Measurements from ENCODE around the gene DHRS9.

The DHRS9 gene

DNA sequence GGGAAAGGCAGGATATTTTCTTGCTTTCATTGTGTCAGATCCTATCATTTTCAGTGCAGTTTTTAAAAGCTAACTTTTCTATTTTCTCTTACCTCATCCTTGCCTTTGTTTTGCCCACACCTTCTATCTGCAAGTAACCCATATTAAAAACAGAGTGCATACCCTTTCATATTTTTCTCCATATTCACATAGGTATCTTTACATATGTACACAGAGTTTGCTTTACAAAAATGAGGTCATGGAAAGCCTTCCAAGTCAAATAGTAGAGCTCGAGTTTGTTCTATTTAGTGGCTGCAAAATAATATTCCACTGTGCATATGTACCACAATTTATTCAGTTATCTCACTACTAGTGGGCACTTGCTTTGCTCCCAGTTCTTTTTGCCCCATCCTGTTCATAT is 3.9 kb upstream of the DHRS9 start:
- in situ Hi-C loops (cut with MboI; ENCODE audit: low sequenced_read_pairs), result no loop called here

DNA sequence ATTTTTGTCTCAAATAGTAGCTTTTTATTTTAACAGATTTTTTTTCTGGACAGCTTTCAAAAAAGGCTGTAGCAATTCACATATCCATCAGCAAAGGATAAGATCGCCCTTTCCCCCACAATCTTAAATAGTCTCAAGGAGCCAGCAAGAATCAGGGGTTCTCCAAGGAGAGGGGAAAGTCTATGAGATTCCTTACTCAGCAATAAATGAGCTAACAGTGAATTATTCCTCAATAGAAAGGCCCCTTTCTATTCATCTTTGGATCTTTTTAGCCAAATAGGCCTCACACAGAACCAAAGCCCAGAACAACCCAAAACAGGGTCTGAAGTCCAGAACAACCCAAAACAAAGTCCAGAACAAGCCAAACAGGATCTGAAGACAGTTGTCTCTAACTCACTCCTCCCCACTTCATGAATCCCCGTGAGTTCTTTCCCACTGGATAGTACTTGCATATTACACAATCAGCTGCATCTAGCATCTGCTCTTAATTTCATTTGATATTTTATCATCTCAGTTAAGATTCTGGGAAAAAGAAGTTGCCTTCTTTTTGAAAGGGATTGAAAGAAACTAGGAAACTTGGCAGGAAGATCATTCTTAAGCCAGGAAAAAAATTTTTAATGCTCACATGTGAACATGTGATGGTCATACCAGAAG is 3.4 kb upstream of the DHRS9 start:
- in situ Hi-C loops (cut with MboI; ENCODE audit: low sequenced_read_pairs), result no loop called here

DNA sequence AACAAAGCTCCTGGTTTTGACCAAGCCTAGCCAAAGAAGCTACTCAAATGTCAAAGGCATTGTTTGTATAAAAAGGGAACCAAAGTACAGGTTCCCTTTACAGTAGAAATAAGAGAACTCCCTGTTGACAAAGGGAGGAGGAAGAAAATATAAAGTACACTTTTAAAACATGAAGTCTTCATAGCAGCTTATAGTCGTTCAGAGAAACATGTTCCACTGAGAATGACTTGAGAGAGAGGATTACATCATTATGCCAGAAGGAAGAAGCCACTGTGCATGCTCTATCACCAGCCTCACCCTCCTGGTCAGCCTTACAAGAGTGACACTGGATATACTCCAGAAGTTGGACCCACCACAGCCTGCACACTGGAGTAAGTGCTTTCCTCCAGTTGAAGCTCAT is 2.5 kb upstream of the DHRS9 start:
- in situ Hi-C loops (cut with MboI; ENCODE audit: low sequenced_read_pairs), result no loop called here

DNA sequence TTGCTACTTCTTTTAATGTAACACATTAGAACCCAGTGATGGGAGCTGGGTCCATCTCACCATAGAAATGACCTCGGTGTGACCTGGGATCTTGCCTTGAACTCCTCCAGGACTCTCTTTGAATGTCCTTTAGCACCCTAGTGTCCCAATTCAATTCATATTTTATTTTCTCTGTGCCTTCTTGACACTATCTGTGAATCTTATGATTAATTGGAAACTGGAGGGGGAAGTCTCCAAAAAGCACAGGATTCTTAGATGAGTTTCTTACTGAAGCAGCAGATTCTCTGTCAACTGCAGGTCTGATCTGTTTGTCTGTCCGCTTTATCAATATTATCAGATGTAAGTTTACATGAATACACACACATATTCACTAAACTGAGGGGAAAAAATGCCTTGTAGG is 470 bp downstream of the DHRS9 start:
- in situ Hi-C loops (cut with MboI; ENCODE audit: low sequenced_read_pairs), result no loop called here

DNA sequence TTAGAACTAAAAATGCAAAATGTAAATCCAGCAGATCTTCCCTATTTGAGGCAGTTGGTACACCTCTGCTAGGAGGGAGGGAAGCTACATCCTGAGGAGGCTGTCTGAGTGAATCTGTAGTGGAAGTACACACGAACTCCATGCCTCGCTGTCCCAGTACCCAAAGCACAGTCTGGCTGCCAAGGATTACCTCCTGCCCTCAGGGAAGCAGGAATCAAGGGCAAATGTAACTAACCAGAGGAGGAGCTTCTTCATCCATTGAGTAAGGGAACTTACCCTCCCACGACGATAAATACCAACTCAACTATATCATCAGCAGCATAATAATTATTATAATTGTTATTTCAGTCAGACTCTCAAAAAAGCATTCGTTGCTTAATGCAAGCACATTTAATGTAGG is 2.1 kb downstream of the DHRS9 start:
- in situ Hi-C loops (cut with MboI; ENCODE audit: low sequenced_read_pairs), result no loop called here

DNA sequence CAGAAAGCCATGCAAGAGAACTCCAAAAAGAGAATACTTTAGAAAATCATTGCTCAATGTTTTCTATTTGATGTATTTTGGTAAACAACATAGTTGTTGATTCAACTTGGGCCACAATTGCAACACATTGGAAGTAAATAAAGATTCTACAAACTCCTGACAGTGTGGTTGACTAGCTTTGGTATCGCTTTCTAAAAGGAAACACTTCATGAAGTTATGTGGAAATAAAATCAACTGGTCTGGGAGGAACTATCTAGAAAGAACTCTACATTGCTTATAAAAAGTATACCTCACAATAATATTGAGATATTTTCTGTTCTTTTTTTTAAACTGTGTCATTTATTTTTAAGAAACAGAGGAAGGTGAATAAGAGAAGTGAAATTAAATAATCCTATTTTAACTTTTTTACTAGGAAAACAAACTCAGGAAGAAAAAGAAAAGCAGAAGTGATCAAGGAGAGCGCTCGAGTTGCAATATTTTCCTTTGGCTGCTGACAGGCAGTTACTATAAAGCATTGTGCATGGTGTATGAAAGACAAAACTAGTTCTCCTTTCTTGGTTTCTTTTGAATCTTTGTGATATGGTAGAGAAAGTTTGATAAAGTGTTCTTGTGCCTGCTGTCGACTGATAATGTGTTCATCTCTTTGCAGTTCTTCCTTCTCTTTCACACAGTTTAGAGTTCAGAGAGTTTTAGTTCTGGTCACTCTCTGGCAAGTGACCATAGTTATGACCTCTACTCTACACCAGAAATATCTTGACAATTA is 3.0 kb downstream of the DHRS9 start:
- in situ Hi-C loops (cut with MboI; ENCODE audit: low sequenced_read_pairs), result no loop called here

DNA sequence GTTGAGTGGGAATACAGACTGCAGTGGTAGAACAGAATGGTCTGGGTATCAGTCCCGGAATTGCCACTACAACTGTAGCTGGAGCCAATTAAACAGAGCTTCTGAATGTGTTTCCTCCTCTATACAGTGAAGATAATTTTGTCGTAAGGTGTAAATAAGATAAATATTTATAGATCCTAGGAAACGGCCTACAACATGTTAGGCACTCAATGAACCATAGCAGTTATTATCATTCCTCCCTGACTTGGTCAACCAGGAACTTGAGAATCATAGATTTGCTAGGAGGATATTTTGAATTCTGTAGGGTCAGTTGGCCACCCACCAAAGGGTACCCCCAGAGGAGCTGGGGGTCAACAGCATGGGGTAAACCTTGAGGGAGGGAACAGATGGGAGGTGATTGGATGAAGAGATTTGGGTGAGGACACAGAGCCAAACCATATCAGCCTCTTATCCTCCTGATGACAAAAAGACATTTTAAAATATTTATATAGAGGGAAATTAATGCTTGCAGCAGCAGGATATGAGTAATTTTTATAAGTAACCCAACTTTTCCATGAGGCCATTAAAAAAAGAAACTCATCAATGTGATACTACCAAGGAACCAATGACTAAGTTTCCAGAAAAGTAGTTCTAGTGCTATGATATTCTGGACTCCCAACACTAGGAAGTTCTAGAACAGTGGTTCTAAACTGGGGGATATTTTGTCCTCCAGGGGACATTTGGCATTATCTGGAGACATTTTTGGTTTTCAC is 4.0 kb downstream of the DHRS9 start:
- in situ Hi-C loops (cut with MboI; ENCODE audit: low sequenced_read_pairs), result no loop called here

DNA sequence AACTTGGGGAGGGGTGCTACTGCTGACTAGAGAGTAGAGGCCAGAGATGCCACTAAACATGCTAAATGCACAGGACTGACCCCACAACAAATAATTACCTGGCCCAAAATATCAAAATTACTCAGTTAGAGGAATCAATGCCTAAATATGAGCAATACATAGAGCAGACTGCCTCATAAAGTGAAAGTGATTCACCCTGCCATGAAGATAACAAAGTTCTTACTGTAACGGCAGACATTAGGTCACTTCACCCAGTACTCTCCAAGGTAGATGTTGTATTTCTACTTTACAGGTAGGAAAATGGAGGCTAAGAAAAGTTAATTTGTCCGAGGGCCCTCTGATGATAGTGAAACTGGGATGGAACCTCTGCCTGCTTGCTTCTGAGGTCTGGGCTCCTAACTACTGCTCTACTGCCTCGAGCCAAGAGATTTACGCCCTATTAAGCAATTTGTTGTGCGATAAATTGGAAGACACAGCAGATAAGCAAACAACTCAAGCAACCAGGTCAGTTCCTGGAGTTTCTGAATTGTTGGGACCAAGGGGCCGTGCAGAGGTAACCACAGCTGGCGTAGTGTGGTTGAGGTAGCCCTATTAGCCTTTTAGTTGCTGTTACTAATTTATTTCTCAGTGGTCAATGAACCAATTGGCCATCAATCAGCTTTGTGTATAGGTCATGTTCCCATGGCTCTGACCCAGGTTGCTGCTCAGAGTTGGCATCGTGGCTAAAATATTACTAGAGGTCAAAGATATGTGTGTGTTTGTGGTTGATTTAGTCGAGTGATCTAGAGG is 4.8 kb downstream of the DHRS9 start:
- in situ Hi-C loops (cut with MboI; ENCODE audit: low sequenced_read_pairs), result no loop called here

DNA sequence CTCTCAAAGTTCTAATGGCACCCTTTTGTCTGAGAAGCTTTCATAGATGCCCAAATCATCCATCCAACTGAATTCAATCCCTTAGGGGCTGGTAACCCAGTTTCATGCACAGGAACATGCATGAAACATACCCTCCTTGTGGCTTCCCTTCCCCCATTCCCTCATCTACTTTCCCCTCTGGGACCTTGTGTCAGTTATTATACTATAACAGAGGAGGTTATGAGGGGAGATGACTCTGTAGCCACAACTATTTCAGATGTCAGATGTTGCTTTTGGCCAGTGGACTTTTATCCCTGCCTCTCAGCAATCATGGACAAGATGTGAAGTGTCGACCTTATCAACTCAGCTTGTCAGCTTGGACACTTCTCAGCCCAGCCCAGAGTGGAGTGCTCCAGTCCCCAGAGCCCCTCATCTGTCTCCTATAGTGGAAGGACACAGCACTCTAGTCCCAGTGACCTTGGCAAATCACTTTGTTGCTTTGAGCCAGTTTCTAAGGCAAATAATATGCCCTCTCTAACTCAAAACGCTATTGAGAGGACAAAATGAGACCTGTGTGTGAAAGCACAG is 8.4 kb downstream of the DHRS9 start:
- in situ Hi-C loops (cut with MboI; ENCODE audit: low sequenced_read_pairs), result no loop called here

DNA sequence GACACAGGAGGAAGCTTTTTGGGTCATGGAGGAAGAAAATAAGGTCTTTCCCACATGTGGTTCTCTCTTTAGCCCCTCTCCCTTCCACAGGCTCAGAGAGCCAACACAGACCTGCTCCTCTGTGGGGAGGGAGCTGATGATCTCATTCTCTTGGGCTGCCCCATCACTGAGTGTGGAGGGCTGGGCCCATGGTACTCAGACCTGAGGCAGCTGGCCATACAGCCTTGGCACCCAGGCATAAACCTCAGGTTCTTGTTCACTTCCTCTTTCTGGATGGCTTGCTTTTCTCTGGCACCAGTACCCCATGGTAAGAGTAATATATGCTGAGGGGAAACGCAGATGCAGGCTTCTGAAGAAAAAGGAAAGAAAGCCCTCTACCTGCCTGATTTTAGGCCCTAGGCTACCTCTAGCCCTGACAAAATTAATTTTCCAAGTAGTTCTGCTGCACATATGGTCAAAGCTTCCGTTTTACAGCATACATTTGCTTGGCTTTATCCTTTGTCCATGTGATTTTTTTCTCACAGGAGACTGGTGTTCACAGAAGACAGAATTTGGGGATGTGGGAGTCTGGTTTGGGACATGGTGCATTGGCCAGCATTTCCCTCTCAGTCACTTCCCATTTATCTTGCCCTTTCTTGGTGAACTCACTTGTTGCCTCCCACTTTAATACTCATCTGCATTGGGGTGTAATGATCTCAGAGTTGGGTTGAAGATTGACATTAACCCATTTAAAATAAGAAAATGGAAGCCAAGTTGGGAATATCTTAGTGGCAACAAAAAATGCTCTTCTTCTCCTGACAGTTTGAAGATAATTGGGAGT is 11.1 kb downstream of the DHRS9 start:
- in situ Hi-C loops (cut with MboI; ENCODE audit: low sequenced_read_pairs), result no loop called here

DNA sequence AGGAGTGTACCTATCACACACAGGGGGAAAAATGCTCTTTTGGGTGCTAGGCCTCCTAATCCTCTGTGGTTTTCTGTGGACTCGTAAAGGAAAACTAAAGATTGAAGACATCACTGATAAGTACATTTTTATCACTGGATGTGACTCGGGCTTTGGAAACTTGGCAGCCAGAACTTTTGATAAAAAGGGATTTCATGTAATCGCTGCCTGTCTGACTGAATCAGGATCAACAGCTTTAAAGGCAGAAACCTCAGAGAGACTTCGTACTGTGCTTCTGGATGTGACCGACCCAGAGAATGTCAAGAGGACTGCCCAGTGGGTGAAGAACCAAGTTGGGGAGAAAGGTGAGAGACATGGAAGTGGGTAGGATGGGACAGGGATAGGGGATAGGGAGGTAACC is 12.2 kb downstream of the DHRS9 start:
- in situ Hi-C loops (cut with MboI; ENCODE audit: low sequenced_read_pairs), result no loop called here

DNA sequence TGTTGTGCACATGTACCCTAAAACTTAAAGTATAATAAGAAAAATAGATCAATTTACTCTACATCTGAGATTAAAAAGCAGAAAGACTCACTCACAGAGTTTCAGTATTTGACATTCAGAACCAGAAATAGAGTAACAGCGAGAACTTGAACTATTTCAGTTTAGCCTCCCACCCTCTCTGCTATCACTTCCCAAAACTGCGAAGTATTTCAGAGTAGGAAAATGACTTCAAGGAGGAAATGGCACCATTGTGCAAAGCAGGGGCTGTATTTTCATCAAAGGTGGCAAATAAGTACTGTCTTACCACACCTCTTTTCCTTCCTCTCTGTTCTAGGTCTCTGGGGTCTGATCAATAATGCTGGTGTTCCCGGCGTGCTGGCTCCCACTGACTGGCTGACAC is 13.6 kb downstream of the DHRS9 start:
- in situ Hi-C loops (cut with MboI; ENCODE audit: low sequenced_read_pairs), result no loop called here

DNA sequence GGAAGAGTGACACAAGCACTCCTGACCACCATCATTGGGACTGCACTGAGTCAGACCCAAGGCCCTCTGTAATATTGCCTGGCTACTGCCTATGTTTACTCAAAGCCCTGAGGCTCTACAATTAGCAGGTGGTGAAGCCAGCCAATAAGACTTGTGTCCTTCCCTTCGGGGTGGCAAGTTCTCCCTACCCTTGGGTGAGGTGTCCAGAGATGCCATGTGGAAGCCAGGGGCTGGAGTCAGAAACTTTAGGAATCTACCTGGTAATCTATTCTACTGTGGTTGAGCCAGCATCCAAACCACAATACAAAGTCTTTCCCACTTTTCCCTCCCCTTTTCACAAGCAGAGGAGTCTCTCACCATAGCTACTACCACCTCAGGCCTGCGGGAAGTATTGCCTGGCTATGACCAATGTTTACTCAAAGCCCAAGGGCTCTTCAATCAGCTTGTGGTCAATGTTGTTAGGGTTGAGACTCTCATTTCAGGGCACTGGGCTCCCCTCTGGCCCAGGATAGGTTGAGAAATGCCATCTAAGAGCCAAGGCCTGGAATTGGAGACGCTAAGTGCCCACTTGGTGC is 17.6 kb downstream of the DHRS9 start:
- in situ Hi-C loops (cut with MboI; ENCODE audit: low sequenced_read_pairs), result no loop called here

DNA sequence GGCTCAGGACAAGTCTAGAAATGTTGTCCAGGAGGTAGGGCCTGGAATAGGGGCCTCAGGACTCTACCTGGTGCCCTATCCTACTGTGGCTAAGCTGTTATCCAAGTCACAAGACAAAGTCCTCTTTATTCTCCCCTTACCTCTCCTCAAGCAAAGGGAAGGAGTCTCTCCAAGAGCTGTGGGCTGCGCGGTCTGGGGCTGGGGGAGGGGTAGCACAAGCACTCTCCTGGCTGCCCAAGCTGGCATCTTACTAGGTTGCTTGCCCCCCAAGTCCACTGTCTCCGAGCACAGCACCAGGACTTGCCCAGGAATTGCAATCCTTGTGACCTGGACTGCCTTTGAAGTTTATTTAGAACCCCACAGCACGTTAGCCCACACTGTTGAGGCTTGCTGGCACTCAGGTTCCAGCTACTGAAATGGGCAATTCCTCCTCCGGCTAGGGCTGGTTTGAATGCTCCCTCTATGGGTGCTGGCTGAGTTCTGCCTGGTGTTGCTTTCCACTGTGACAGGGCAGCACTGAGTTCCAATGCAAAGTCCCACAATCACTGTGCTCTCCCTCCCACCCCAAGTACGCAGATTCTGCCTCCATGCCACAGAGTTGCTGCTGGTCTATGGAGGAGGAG is 18.5 kb downstream of the DHRS9 start:
- in situ Hi-C loops (cut with MboI; ENCODE audit: low sequenced_read_pairs), result no loop called here

DNA sequence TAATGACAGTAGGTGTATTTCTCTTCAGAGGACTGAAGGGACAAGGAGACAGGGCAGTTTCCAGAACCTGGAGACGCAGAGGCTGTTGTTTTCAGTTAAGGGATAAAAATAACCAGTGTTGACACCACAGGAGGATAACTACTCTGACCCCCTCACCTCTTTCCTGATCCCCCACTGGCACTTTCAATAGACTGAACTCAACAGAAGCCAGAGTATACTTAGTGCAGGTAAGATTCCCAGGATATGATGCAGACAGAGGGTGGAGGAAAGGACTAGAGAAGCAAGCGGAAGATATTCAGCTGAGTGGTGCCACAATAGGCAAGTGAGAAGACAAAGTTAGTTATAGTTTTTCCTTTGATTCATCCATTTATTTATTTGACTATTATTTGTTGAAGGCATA is 19.8 kb downstream of the DHRS9 start:
- in situ Hi-C loops (cut with MboI; ENCODE audit: low sequenced_read_pairs), result no loop called here

DNA sequence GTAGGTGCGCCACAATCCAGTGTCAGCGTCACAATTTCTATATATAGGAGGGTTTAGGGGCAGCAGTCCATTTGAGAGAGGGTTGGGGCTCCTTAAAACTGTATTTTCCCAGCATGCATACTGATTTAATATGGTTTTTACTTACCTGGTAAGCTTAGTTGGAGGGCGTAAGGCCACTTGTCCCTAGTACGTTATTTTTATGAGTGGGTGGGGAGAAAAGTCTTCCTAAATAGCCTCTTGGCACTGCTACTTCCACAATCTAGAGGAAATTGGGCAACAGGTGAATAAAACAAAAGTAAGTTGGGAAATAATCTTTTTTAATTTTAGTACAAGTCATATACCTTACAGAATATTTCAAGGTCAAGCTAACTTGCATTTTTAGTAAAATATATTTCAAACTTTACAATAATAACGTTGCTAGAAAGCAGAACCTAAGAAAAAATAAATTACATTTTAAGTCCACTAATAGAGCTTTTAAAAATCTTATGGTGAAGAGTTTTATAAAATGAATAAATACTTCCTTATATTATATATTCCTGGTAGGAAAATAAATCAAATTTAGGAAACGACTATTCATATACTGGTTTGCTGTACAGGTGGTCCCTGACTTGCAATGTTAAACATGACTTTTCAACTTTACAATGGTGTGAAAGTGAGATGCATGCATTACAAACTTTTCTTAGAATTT is 20.9 kb downstream of the DHRS9 start:
- in situ Hi-C loops (cut with MboI; ENCODE audit: low sequenced_read_pairs), result no loop called here

DNA sequence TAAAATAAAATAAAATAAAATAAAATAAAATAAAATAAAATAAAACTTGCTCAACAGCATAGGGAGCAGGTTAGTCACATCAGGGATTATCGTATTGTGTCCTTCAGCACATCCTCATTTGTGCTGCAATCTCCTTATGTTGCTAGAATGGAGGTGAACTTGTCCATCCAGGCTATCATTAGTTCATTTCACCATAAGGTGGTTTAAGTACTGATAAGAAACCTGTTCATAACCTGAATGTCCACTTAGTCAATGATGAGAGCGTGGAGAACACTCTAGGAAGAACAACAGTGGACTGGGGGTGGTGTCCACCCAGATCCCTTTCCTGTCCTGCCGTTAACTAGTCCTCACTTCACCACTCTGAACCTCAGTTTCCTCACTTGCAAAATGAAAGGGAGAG is 21.9 kb downstream of the DHRS9 start:
- in situ Hi-C loops (cut with MboI; ENCODE audit: low sequenced_read_pairs), result no loop called here

DNA sequence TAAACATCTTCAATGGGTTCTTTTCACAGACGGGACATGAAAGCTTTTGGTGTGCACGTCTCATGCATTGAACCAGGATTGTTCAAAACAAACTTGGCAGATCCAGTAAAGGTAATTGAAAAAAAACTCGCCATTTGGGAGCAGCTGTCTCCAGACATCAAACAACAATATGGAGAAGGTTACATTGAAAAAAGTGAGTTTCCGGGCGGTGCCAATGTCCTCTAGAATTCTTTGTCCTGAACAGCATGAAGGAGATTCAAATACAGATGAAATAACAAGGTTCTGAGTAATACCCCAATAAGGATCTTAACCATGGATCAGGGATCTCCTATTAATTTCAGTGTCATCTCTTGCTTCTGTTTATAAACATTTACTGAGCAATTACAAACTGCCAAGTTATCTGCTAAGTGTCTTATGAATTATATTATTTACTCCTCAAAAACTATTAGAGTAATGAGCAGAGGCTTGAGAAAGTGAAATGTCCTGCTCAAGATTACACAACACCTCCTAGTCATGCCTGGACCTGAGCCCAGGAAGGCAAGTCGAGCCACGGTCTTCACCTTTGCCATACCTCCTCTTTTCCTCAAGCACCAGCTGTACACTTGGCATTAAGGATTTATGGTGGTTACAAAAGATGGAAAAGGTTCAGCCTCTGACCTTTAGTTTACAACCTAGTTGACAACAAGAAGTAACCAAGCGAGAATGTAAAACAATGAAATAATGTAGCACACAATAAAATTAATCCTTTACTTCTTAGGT is 22.6 kb downstream of the DHRS9 start:
- in situ Hi-C loops (cut with MboI; ENCODE audit: low sequenced_read_pairs), result no loop called here

Measured in HL-60/S4 treated with retinoic acid at 250 ng/mL for 4 days and 3 days (cell line).